GM18861 (cell line): ENCODE data around the gene MUC4.
"Not testable (repeated sequence)": the region's sequence is repeated elsewhere in the genome, so short reads cannot be mapped to it uniquely, and the experiment has no call there.

Experiments
- ATAC-seq: cut with Tn5 transposase; IDR thresholded peaks from one replicate; pipeline ENCODE4 v1.9.1; 2021; ENCODE audit not compliant: unreplicated experiment

The MUC4 gene

GRCh38 chr3:195720831-195721506 is 90.8 kb downstream of the MUC4 start, which contains the start of gene MUC20:
Gene MUC20, plus strand, starts transcription at chr3:195720978. Its CDS starts 30 bp downstream, at chr3:195721008.
- ATAC-seq, result not testable (repeated sequence)

- ATAC-seq, result not testable (repeated sequence)
These were observed 92.0 kb downstream of the MUC4 start for GRCh38 chr3:195719514-195720254.

- ATAC-seq, result no peak
These were observed 93.2 kb downstream of the MUC4 start for GRCh38 chr3:195718477-195718984.

GRCh38 chr3:195717852-195718476 is 93.8 kb downstream of the MUC4 start:
- no peak for ATAC-seq

- ATAC-seq, result no peak
These were observed 94.3 kb downstream of the MUC4 start for GRCh38 chr3:195717416-195717815.

- ATAC-seq, result no peak
These were observed 96.0 kb downstream of the MUC4 start for GRCh38 chr3:195715583-195716266.

GRCh38 chr3:195715134-195715533 is 96.6 kb downstream of the MUC4 start:
- no peak for ATAC-seq

- ATAC-seq, result no peak
These were observed 97.2 kb downstream of the MUC4 start for GRCh38 chr3:195714380-195715011.

- not testable (repeated sequence) for ATAC-seq
These were observed 98.6 kb downstream of the MUC4 start for GRCh38 chr3:195713150-195713549.

- ATAC-seq, result not testable (repeated sequence)
These were observed 99.2 kb downstream of the MUC4 start for GRCh38 chr3:195712535-195712910.

- no peak for ATAC-seq
These were observed 99.8 kb downstream of the MUC4 start for GRCh38 chr3:195711813-195712534.

- ATAC-seq, result not testable (repeated sequence)
These were observed 100.5 kb downstream of the MUC4 start for GRCh38 chr3:195711091-195711812.

- ATAC-seq, result not testable (repeated sequence)
These were observed 101.4 kb downstream of the MUC4 start for GRCh38 chr3:195710126-195710905.

- ATAC-seq, result no peak
These were observed 102.0 kb downstream of the MUC4 start for GRCh38 chr3:195709676-195710085.

GRCh38 chr3:195708626-195709481 is 102.9 kb downstream of the MUC4 start:
- ATAC-seq, result no peak

GRCh38 chr3:195708061-195708460 is 103.7 kb downstream of the MUC4 start:
- ATAC-seq, result no peak
